IPS-NIHi7 (cell line): ENCODE measurements around the gene SERPINA10.

Source experiments
- DNase-seq: peaks from one replicate; pipeline ENCODE4 v3.0.0; 2012; ENCODE audit warnings: mixed read lengths; ENCODE audit errors: extremely low spot score

Gene SERPINA10

GRCh38 chr14:94292872-94293577 lies at the start of gene SERPINA10:
Gene SERPINA10 (minus strand): TSS chr14:94293268. CDS start chr14:94290593, 2,675 bp downstream.
- DNase-seq, result peak; percentile 31

DNA sequence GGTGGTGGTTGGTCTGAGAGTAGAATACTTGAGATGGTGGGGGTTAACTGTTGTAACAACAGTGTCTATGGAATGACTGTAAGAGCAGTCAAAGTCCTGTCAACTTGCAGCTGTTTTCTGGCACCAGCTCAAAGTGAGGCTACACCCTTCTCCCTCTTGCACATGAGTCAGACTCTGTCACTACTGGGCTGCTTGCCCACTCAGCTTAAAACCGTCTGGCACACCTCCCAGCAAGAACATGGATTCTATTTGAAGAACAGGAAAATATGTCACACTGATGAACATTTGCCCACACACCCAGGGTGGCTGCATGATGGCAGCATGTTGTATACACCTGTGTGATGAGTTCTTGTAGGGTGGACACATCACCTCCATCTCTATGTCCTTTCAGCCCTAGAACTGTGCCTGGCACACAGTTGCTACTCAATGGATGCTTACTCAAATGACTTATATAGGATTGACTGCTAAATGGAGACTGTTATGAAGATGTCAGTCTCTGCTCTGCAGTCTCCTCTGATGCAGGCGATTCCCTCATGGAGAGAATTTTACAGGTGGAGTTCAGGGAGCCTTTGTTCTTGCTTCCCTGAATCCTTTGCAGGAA lies 49.4 kb upstream of the SERPINA10 start:
- DNase-seq, result no peak

- DNase-seq, result no peak
Observed at GRCh38 chr14:94341656-94342333, 48.7 kb upstream of the SERPINA10 start.

DNA sequence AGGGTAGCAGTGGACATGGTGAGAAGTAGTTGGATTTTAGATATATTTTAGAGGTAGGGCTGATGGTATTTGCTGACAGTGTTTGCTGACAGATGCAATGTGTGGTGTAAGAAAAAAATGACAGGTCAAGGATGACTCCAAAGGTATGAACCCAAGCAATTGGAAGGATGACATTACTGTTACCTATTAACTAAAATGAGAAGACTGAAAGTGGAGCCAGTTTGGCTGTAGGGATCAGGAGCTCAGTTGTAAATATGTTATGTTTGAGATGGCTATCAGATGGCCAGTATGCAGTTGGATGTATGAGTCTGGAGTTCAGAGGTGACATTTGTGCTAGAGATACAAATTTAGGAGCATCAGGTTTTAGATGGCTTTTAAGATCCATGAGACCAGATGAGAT lies 47.5 kb upstream of the SERPINA10 start:
- no peak for DNase-seq

DNA sequence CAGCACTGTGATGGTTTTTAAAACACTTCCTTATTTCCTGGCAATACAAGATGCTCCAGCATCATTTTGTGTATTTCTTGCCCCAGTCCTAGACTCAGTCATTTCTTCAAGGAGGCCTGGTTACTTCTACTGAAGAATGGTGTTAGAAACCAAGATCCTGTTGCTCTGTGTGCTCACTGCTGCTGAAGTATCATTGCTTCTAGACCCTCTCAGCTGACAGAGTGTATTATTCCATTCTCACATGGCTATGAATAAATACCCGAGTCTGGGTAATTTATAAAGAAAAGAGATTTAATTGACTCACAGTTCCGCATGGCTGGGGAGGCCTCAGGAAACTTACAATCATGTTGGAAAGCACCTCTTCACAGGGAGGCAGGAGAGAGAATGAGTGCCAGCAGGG lies 45.0 kb upstream of the SERPINA10 start:
- no peak for DNase-seq

GRCh38 chr14:94337274-94337673 lies 44.2 kb upstream of the SERPINA10 start:
- no peak for DNase-seq

DNA sequence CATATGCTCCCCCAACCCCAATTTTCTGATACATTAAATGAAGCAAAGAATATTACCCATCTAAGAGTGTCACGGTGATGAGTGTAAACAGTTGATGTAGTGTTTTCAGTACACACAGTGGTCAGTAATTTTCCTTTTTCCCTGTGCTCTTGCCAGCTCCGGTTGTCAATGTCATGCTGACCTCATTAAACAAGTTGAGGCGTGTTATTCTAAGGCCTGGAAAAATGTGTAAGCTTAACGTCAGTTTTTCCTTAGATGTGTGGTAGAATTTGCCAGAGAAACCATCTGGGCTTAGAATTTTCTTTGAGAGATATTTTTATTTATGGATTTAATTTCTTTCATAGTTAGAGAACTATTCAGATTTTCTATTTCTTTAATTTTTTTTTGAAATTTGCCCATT lies 41.8 kb upstream of the SERPINA10 start:
- DNase-seq, result no peak

- DNase-seq, result no peak
Observed at GRCh38 chr14:94332587-94332986, 39.5 kb upstream of the SERPINA10 start.

DNA sequence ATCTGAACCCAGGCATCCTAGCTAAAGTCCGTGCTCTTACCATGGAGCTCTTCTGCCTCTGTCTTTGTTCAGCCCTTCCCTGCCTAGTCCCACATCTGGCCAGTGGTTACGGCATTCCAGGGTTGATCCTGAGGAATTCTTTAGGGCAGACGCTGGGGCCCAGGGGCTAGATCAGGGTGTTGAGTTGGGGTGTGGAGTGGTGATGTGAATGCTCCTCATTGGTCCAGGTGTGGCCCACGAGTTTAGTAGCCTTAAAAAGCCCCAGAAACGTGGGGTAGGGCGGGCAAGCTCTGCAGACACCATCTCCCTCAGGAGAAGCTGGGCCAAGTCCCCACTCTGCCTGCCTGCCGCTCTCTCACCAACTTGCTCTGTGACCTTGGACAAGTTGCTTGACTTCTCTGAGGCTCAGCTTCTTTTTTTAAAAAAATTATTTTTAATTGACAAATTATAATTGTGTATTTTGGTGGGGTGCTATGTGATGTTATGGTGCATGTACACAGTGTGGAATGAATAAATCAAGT lies 39.1 kb upstream of the SERPINA10 start:
- no peak for DNase-seq

DNA sequence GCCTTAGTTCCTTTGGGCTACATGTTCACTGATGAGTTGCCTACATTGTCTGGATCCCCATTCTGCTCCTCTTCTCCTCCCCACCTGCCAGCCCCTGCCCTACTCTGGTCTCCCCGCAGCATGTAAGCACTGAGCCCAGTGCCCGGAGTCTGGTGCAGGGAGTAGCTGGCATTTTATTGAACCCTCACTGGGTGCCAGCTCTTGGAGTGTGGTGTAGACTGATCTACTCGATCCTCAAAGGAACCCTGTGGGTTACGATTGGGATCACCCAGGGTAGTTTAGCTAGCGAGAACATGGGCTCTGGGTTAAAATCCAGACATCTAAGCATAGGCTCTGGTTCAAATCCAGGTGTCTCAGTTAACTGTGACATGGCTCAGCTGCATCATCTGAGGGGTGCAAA lies 38.4 kb upstream of the SERPINA10 start:
- no peak for DNase-seq

GRCh38 chr14:94330857-94331256 lies 37.8 kb upstream of the SERPINA10 start:
- no peak for DNase-seq

GRCh38 chr14:94330432-94330831 lies 37.4 kb upstream of the SERPINA10 start:
- DNase-seq, result no peak

DNA sequence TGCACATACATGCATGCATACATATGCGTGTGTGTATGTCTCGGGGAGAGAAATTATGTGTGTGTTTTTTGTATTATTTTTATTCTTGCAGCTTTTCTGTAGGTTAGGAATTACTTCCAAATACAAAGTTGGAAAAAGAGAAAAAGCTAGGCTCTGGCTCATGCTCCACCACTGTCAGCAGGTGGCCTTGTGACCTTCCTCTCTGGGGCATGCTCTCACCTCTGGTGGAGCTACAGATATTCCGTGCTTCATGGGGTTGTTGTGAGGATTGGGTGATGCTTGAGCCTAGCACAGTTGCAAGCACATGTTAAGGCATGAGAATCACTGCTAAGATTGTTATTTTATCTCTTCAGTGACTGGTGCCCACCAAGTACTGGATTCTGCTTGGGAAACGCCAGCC lies 36.8 kb upstream of the SERPINA10 start:
- DNase-seq, result no peak

- no peak for DNase-seq
Observed at GRCh38 chr14:94328196-94328595, 35.1 kb upstream of the SERPINA10 start.

DNA sequence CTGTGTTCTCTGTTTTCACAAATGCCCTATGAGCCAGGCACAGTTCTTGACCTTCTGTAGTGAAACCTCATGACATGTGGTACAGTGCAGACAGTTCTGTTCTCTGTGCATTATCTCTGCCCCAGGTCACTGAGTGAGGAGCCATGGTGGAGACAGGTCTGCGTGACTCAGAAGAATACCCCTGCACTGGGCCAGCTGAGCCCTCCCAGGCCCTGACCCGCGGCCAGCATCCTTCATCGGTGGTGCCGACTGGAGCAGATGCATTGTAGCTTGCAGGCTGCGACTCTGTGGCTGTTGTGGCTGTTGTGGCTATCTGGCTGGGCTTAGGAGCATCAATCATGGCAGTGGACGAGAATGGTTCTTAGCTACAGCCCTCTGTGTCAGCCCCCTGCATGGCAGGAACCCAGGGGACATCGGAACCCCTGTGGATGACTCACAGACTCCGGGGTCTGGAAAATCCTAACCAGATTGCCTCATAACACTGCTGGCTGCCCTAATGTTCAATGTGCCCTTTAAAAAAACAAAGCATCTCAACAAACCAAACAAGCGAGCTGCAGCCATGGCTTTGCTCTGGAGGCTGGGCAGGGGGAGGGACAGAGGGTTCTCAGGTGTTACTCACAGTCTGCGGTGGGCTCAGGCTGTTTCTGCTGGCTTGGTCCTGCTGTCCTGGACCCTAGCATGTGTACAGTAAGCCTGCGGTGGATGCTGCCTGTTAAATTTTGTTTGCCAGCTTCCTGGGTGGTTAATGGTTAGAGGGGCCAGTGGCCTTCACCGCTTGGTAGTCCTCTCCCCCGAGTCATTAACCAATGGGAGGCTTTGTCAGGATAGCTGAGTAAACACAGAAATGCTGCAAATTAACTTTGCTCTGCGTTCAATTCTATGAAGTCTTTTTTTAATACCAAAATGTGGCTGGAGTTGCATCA lies 29.8 kb upstream of the SERPINA10 start, which contains the start of gene SERPINA6:
TSS of gene SERPINA6 (minus strand) at position 689 of the 923 bp plus-strand sequence. CDS start 8,688 bp downstream, outside the sequence.
- no peak for DNase-seq

- no peak for DNase-seq
Observed at GRCh38 chr14:94321421-94322271, 28.6 kb upstream of the SERPINA10 start.

DNA sequence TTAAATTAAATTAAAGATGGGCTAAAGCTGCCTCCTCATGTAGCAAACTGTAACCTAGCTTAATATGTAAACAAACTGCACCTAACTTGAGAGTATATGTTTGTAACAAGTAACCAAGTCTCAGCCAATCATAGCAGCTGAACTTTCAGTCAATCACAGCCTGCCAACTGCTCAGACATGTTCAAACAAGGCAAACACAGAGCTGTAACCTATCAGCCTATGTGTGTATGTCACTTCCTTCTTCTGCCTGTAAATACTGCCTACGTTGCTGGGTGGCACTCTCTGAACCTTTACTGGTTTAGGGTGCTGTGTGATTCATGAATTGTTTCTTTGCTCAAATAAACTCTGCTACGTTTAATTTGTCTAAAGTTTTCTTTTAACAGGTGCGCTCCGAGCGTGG lies 27.2 kb upstream of the SERPINA10 start:
- no peak for DNase-seq

GRCh38 chr14:94317259-94317658 lies 24.2 kb upstream of the SERPINA10 start:
- no peak for DNase-seq

DNA sequence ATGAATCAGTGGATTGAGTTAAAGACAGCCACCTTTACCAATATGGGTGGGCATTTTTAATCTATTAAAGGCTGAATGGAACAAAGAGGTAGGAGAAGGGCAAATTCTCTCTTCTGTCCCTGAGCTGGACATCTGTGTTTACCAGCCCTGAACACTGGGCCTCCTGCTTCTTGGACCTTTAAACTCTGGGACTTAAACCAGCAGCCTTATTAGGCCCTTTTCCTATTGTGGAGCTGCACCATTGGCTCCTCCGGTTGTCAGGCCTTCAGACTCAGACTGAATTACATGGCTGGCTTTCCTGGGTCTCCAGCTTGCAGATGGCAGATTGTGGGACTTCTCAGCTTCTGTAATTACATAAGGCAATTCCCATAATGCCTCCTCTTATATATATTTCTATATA lies 23.6 kb upstream of the SERPINA10 start:
- no peak for DNase-seq

DNA sequence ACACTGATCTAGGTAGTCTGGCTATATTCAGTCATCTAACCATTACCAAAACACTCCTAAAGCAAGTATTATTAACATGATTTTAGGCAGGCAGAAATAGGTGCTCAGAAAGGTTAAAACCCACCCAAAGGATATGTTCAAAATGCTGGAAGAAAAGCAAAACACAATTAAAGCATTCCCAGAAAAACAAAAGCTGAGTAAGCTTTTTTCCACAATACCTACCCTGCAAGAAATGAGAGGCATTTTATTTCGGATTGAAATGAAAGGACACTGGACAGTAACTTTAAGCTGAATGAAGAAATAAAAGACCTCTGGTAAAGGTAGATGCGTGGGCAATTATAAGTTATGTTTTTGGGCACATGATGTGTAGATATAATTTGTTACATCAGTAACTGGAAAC lies 21.8 kb upstream of the SERPINA10 start:
- no peak for DNase-seq
